Stimulated activated naive B cell treated with anti-CD40 and anti-IgM and Interleukin-4, amounts not matched to agents 10 μg/mL and 1 μg/mL and 100 μg/mL, for 72 hours (primary cell): Measurements from ENCODE around the gene ASPSCR1.

Experiments
- ATAC-seq, 2 donors: fragments of 150-1000 bp; cut with Tn5 transposase; replicated peaks; 2 replicates each; pipeline ENCODE4 v1.10.0; 2021; ENCODE audit warnings: moderate library complexity in 1 of 2
- DNase-seq: peaks from one replicate; pipeline ENCODE4 v3.0.0; 2021
- H3K27ac Mint-ChIP-seq: one replicate; pipeline ENCODE4 v1.8.0; 2022; ENCODE audit warnings: mild to moderate bottlenecking, mixed read lengths
- H3K27me3 Mint-ChIP-seq, 2 donors: one replicate each; pipeline ENCODE4 v1.8.0; 2022; ENCODE audit warnings: mixed read lengths in 2 of 2
- H3K36me3 Mint-ChIP-seq, 2 donors: one replicate each; pipeline ENCODE4 v1.8.0; 2022; ENCODE audit warnings: mixed read lengths in 2 of 2, mild to moderate bottlenecking in 1 of 2
- H3K4me1 Mint-ChIP-seq, 2 donors: one replicate each; pipeline ENCODE4 v1.8.0; 2022; ENCODE audit warnings: mixed read lengths in 2 of 2, mild to moderate bottlenecking in 1 of 2
- H3K4me3 Mint-ChIP-seq, 2 donors: one replicate each; pipeline ENCODE4 v1.8.0; 2022; ENCODE audit warnings: mild to moderate bottlenecking in 2 of 2, mixed read lengths in 2 of 2, moderate library complexity in 1 of 2
- H3K9me3 Mint-ChIP-seq, 2 donors: one replicate each; pipeline ENCODE4 v1.8.0; 2022; ENCODE audit warnings: mixed read lengths in 2 of 2, mild to moderate bottlenecking in 1 of 2

The ASPSCR1 gene

DNA sequence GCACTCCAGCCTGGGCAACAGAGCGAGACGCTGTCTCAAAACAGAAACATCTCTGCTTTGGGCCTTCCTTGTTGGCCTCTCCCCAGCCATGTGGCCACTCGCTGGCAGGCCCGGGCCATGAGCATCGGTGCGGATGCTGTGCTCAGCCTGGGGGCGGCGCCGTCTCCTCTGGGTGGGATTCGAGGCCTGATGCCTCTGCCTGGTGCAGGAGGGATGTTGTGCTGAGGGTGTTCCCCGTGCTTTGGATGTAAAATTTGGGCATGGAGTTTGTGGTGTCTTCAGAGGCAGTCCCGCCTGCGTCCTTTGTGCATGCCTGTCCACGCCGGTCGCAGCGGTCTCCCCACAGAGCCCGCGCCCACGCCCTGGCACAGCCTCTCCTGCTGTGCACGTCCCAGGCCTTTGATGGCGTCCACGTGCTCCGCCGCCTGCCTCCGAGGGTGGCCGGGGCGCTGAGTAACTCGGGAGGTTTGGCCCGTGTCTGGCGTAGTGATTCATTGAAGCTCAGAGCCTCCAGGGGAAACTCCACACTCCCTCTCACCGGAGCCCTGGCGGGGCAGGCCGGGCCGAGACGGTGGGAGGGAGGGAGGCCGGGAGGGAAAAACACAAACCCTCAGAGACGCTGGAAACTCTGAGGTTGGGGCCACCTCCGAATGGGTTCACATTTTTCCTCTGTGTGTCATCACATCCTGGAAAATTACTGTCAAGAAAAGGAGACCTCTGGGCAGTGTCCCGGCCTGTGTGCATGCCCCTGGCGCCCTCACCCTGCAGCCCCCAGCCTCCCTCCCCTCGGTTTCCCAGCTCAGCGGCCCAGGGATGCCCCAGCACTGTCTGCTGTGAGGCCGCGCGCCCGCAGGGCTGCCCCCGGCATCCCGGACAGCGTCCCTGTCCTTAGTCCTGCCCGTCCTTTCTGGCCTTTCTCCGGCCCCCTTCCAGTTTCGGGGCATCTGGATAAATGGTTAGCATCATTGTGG is 26.3 kb downstream of the ASPSCR1 start:
- Mint-ChIP-seq H3K4me1 (peaks cover 3 to 6% of the 10 kb centered on the region in 2 donors), H3K36me3 (peaks cover 0 to 5% of the 10 kb centered on the region in 2 donors), H3K9me3 (no peaks in the 10 kb centered on the region), H3K27ac (no peak overlapping the region), H3K27me3 (no peaks in the 10 kb centered on the region), H3K4me3 (no peak overlapping the region)
- no peak for ATAC-seq
- no peak for DNase-seq

DNA sequence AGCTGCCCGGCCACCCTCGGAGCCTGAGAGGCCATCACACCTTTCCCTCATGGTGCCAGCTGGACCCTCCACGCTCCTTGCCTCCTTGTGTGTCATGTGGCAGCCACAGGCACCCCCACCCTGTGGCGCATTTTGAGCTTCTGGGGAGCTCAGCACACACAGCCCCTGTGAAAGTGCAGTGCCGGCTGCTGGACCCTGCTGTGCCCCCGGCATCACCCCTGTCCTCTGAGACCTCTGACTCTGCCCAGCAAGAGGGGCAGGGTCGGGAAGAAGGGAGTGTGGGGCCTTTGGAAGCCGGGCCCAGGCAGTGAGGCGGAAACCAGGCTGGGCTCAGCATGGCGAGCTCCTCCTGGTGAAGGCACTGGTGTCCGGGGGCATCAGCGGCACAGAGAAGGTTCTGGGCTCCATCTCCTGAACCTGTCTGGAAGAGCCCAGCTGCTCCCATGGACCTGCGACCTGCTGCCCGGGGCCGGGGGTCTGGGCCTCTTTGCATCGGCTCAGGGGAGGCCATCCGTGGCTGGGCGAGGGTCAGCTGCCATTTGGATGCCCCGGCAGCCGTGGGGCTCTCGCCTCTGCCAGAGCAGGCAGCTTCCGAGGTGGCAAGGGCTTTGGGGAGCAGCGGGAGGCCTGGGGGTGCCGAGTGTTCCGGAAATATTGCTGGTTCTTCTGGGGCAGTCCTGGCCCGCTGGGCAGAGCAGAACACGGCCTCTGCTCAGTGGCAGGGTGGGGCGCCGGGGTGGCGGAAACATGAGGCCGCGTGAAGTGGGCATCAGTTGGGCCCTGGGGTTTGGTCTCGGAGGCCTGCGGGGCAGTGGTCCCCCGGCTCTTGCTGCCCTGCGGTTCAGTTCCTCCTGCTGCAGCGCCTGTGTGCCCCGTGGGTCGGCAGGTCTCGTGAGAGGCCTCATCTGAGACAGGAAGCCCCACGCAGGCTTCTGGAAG is 27.4 kb downstream of the ASPSCR1 start:
- H3K36me3 Mint-ChIP-seq, result peaks cover 6 to 9% of the 10 kb centered on the region in 2 donors
- no peaks in the 10 kb centered on the region for H3K9me3 Mint-ChIP-seq
- no peak overlapping the region for H3K4me3 Mint-ChIP-seq
- no peaks in the 10 kb centered on the region for H3K27me3 Mint-ChIP-seq
- no peak for DNase-seq
- H3K27ac Mint-ChIP-seq, result no peak overlapping the region
- peaks cover 3 to 6% of the 10 kb centered on the region in 2 donors for H3K4me1 Mint-ChIP-seq
- no peak for ATAC-seq

DNA sequence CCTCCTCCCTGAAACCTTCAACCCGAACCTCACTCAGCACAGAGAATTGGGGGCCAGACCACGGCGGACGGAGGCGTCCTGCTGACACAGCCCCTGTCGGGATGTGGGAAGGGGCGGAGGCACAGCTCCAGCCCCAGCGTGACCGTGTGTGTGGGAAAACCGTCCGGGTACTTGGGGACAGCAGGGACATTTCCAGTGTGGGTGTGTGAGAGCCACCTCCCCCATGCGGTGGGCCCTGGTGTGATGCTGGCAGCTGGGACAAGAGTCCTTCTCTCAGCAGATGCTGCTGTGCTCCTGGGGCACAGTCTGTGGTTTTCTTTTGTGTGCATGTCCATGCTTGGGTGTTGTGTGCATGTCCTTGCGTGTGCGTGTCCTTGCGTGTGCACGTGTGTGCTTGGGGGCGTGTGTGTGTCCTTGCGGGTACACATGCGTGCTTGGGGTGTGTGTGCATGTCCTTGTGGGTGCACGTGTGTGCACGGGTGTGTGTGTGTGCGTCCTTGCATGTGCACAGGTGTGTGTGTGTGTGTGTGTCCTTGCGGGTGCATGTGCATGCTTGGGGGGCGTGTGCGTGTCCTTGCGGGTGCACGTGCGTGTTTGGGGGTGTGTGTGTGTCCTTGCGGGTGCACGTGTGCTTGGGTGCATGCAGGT is 28.4 kb downstream of the ASPSCR1 start:
- no peak overlapping the region for H3K4me3 Mint-ChIP-seq
- DNase-seq, result no peak
- H3K9me3 Mint-ChIP-seq, result no peaks in the 10 kb centered on the region
- ATAC-seq, result no peak
- H3K36me3 Mint-ChIP-seq, result peaks cover 6 to 12% of the 10 kb centered on the region in 2 donors
- H3K27ac Mint-ChIP-seq, result peak overlapping the region; percentile 14
- H3K4me1 Mint-ChIP-seq, result peaks cover 0 to 6% of the 10 kb centered on the region in 2 donors
- no peaks in the 10 kb centered on the region for H3K27me3 Mint-ChIP-seq

DNA sequence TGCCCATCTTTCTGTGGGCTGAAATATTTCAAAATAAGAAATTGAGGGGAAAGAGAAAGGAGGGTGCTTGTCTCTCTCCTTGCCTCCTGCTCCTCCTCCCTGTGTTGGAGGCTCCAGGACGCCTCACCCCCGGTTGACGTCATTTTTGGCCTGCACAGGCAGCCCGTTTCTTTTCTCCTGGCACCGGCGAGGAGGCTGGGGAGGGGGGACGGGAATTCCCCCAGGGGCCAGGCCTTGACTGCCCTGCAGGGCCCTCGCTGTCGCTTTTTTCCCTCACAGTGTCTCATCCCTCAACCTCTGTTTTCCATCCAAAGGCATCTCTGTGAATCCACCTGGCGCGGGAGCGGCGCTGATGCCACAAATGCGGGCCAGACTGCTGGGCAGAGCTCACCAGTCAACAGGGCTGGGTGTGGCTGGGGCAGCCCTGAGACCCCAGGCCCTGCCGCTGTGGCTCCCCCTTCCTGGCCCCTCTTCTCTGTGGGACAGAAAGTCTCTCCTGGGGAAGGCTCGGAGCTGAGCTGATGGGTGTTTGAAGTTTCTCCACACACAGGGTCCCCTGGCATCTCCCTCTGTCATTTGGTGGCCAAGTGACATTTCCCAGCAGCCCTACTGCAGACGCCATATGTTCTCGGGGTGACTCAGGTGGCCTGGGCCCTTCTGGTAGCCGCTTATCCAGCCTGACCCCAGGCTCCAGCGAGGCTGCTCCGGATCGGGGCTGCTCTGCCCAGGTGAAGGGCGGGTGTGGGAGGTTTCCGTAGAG is 29.2 kb downstream of the ASPSCR1 start:
- H3K4me1 Mint-ChIP-seq, result peaks cover 0 to under 1% of the 10 kb centered on the region in 2 donors
- no peaks in the 10 kb centered on the region for H3K27me3 Mint-ChIP-seq
- no peak for DNase-seq
- no peaks in the 10 kb centered on the region for H3K9me3 Mint-ChIP-seq
- H3K27ac Mint-ChIP-seq, result no peak overlapping the region
- H3K4me3 Mint-ChIP-seq, result no peak overlapping the region
- ATAC-seq, result no peak
- peaks cover 6 to 12% of the 10 kb centered on the region in 2 donors for H3K36me3 Mint-ChIP-seq

DNA sequence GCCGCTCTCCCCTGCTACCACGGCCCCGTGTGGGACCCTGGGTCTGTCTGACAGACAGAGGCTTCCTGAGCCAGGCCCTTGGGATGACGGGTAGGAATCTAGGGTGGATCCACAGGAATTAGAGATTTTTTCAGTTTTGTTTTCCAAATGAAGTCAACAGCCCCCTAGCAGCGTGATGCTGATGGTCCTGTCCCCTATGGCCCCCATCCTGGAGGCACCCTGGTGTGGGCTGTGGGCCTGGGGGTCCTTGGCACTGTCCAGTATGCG is 29.7 kb downstream of the ASPSCR1 start:
- Mint-ChIP-seq H3K27ac (no peak overlapping the region), H3K9me3 (no peaks in the 10 kb centered on the region), H3K4me1 (no peaks in the 10 kb centered on the region), H3K27me3 (no peaks in the 10 kb centered on the region), H3K4me3 (no peak overlapping the region), H3K36me3 (peaks cover 6 to 12% of the 10 kb centered on the region in 2 donors)
- DNase-seq (no peak), ATAC-seq (no peak)

DNA sequence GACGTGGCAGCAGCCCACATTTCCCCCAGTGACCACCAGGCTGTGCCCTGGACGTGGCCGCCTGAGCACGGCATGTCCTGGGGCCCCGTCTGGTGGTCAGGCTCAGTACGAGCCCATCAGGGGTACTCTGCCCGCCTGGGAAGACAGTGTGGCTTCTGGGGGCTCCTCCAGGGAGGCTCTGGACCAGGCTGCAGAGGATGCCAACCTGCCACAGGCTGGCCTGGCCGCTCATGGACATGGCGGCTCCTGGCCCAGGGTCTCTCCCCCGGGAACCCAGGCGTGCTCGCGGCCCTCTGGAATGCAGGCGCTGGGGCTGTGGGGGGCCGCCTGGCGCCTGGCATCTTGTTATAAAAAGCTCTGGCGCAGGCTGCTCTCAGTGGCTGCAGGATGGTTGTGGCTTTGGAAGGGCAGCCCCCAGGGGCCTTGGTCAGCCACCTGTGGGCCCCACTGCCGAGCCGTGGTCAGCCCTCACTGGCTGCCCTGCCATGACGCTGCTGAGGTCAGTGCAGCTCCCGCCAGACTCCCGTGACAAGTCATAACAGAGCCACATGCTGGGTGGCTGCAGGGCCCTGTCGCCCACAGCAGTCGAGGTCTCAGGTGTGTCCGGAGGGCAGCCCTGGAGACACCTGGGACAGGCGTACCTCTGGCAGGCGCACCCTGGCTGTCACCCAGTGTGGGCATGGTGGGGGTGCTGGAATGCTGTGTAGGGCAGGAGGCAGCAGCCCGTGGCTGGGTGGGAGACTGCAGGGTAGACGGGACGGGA is 30.2 kb downstream of the ASPSCR1 start:
- H3K9me3 Mint-ChIP-seq, result no peaks in the 10 kb centered on the region
- no peak for ATAC-seq
- peaks cover 6 to 13% of the 10 kb centered on the region in 2 donors for H3K36me3 Mint-ChIP-seq
- no peak for DNase-seq
- no peaks in the 10 kb centered on the region for H3K27me3 Mint-ChIP-seq
- no peaks in the 10 kb centered on the region for H3K4me1 Mint-ChIP-seq
- peak overlapping the region; percentile 59 for H3K27ac Mint-ChIP-seq
- H3K4me3 Mint-ChIP-seq, result no peak overlapping the region

DNA sequence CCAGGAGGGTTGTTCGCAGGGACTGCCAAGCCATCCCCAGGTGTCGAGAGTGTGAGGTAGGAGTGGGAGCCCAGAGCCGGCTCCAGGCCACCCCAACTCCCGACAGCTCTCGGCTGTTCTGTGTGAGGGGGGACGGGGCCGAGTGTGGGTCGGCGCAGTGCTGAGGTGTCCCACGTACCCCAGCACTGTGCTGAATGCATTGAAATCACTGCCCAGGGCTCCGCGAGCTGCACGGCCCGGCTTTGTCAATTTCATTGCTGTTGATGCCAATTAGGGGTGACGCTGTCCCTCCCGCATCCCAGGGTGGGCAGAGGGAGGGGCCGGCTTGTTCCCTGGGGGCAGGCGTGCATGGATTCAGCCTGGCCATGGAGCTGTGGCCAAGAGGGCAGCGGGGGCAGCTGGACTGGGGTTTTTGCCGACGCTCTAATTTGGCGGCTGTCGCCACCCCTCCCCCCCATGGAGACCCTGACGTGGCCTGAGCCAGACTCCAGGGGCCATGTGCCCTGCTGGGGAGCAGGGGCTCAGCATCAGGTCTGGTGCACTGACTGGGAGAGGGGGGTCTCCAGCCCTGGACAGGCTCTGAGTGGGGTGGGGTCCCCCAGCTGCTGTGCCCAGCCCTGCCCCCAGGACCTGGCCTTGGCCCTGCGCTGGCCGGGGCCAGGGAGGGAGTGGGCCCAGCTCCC is 31.0 kb downstream of the ASPSCR1 start:
- H3K27me3 Mint-ChIP-seq, result no peaks in the 10 kb centered on the region
- H3K4me1 Mint-ChIP-seq, result no peaks in the 10 kb centered on the region
- peaks cover 6 to 15% of the 10 kb centered on the region in 2 donors for H3K36me3 Mint-ChIP-seq
- ATAC-seq (no peak), DNase-seq (no peak)
- no peak overlapping the region for H3K4me3 Mint-ChIP-seq
- no peaks in the 10 kb centered on the region for H3K9me3 Mint-ChIP-seq
- peak overlapping the region; percentile 59 for H3K27ac Mint-ChIP-seq

DNA sequence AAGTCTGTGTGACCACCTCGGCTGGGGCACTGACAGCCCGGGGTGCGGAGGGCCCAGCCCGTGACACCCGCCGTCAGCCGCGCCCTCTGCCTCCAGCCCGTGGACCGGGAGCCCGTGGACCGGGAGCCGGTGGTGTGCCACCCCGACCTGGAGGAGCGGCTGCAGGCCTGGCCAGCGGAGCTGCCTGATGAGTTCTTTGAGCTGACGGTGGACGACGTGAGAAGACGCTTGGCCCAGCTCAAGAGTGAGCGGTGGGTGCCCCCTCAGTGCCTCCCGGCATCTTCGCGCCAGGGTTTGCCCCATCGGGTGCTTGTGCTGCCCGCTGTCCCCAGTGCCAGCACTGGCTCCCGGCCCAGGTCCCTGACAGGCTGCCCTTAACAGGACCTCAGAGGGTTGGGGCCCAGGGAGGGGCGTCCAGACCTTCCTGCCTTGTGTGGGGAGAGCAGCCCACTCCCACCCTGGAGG is 31.5 kb downstream of the ASPSCR1 start:
- H3K36me3 Mint-ChIP-seq, result peaks cover 6 to 15% of the 10 kb centered on the region in 2 donors
- H3K4me1 Mint-ChIP-seq, result no peaks in the 10 kb centered on the region
- H3K27ac Mint-ChIP-seq, result no peak overlapping the region
- DNase-seq (no peak), ATAC-seq (no peak)
- H3K27me3 Mint-ChIP-seq, result no peaks in the 10 kb centered on the region
- H3K4me3 Mint-ChIP-seq, result no peak overlapping the region
- H3K9me3 Mint-ChIP-seq, result no peaks in the 10 kb centered on the region

DNA sequence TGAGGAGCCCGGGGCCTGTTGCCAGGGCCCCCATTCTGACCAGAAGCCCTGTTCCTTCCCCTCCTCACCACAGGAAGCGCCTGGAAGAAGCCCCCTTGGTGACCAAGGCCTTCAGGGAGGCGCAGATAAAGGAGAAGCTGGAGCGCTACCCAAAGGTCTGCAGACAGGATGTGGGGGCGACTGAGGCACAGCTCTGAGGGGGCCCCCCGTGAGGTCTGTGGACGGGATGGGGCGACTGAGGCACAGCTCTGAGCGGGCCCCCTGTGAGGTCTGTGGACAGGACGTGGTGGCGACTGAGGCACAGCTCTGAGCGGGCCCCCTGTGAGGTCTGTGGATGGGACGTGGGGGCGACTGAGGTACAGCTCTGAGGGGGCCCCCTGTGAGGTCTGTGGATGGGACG is 32.0 kb downstream of the ASPSCR1 start:
- Mint-ChIP-seq H3K36me3 (peaks cover 6 to 15% of the 10 kb centered on the region in 2 donors), H3K27ac (no peak overlapping the region), H3K4me1 (no peaks in the 10 kb centered on the region), H3K4me3 (no peak overlapping the region), H3K27me3 (no peaks in the 10 kb centered on the region), H3K9me3 (no peaks in the 10 kb centered on the region)
- ATAC-seq (no peak), DNase-seq (no peak)

DNA sequence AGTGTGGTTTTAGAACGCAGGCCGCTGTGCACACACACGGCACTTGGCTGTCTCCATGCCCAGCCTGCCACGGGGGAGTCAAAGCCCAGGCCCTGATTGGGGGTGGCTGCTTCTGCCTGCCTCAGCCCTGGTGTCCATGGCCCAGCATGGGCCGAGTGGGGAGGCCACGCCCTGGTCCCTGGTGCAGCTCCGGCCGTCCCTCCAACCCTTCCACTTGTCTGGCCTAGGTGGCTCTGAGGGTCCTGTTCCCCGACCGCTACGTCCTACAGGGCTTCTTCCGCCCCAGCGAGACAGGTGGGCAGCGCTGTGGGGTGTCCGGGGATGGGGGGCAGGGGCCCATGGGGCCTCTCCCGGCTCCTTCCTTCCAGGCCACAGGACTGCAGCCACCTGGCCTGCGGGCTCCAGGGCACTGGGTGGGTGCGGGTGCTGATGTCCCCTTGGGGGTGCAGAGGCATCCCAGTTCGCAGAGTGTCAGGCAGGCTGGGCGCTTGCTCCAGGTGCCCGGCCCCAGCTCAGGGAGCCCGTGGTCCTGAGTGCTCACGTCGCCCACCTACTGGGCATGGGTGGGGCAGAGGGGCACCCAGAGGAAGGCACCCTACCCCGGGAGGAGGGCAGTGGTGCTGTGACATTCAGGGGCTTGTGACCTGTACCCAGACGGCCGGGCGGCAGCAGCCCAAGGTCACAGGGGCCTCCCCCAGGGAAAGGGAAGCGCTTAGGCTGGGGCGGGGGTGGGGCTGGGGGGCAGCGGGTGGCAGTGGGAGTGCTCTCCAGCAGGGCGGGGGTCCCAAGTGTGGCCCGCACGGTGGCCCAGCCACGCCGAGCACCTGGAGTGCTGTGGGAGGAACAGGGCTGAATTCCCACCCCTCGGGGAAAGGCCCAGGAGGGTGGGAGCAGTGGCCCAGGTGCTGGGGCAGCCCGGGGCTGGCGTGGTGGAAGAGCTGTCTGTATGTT is 33.4 kb downstream of the ASPSCR1 start:
- Mint-ChIP-seq H3K36me3 (peaks cover 6 to 15% of the 10 kb centered on the region in 2 donors), H3K4me3 (no peak overlapping the region)

DNA sequence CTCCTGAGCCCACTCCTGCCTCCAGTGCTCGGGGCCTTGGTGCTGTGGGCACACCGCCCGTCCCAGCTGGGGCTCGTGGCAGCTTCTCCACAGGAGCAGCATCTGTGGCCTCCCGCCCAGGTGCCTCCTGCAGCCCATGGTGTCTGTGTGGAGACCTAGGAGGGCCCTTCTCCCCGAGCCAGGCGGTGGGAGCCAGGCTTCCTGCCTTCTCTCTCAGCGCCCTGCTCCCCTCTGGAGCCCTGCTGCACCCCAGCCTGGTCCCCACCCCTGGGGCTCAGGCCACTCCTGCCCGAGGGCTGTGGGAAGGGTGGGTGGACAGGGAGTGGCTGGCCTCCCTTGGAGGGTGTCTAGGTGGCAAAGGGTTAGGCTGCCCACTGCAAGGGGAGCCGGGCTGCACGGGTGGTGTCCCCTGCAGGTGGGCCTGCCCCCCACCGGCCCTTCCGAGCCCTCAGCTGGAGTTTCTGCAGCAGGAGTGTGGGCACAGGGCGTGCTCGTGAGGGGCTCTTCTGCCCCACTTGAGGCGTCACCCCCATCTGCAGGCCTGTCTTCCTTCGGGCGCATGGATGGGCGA is 34.3 kb downstream of the ASPSCR1 start:
- ATAC-seq (no peak), DNase-seq (no peak)
- no peak overlapping the region for H3K4me3 Mint-ChIP-seq
- peaks cover 6 to 14% of the 10 kb centered on the region in 2 donors for H3K36me3 Mint-ChIP-seq
- no peaks in the 10 kb centered on the region for H3K9me3 Mint-ChIP-seq
- H3K4me1 Mint-ChIP-seq, result no peaks in the 10 kb centered on the region
- no peaks in the 10 kb centered on the region for H3K27me3 Mint-ChIP-seq
- H3K27ac Mint-ChIP-seq, result no peak overlapping the region

More for the DNA sequence above, 33.4 kb downstream of the ASPSCR1 start:
- H3K9me3 Mint-ChIP-seq, result no peaks in the 10 kb centered on the region
- no peaks in the 10 kb centered on the region for H3K4me1 Mint-ChIP-seq
- no peaks in the 10 kb centered on the region for H3K27me3 Mint-ChIP-seq
- no peak for ATAC-seq
- no peak overlapping the region for H3K27ac Mint-ChIP-seq
- DNase-seq, result no peak

DNA sequence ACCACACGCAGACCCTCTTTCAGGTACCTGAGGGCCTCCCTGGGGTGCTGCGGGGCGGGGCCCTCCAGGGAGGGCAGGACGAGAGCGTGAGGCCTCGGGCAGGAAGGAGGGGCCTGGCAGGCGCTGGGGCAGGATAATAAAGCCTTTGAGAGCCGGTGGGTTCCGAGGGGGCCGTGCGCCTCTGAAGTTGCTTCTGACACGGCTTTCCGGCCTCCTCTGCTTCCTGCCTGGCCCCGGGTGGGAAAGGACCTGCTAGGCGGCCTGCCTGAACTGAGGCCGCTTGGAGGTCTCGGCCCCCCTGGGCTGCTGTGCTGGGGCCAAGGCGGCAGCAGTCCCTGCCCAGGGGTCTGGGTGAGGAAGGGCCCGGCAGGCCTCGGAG is 34.8 kb downstream of the ASPSCR1 start:
- no peak for ATAC-seq

More for the DNA sequence above, 34.8 kb downstream of the ASPSCR1 start:
- Mint-ChIP-seq H3K36me3 (peaks cover 6 to 14% of the 10 kb centered on the region in 2 donors), H3K9me3 (no peaks in the 10 kb centered on the region), H3K27ac (no peak overlapping the region), H3K27me3 (no peaks in the 10 kb centered on the region), H3K4me1 (no peaks in the 10 kb centered on the region), H3K4me3 (no peak overlapping the region)
- no peak for DNase-seq
